ENCODE data around the gene SDR42E2. TPM values are rescaled to one million over a fixed set of nuclear protein-coding genes. Genes with fewer than 3 reads are reported as not detected.

The SDR42E2 gene
- under 1 TPM in 1 of 10 donors, not detected in 9; 0.09 TPM for total RNA-seq
- under 1 TPM in 1 of 2 donors, not detected in 1; 0.15 TPM for polyA plus RNA-seq
- long read RNA-seq, donor 1: 0 reads
- long read RNA-seq, donor 2: 0 reads
- long read RNA-seq, donor 3: 0 reads

DNA sequence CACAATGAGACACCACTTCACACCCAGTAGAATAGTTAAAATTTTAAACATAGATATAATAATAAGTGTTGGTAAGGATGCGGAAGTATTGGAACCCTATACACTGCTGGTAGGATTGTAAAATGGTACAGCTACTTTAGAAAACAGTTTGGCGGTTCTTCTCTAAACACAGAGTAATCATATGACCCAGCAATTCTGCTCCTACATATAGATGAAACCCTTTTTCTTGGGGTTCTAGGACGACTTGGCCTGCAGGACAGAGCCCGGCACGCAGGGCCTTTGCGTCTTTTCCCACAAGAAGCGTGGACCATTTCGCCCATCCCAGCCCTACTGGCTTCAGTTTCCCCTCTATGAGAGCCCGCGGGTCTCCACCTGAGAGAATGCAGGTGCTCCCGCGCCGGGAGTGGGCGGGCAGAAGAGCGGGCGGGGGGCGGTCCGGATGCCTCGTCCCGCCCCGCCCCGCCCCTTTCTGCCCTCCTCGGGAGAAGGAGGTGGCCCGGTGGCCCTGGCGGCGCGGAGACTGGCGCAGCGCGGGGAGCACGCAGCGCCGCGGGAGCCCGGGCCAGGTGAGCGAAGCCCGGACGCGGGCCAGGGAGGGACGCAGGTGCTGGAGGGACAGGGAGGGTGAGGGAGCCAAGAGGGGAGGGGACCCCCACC is at the start of gene SDR42E2:
TSS of gene SDR42E2 (plus strand) at position 508 of the 657 bp plus-strand sequence. CDS start 3,077 bp downstream, outside the sequence.
- peak in 1 of 8 donors; percentile 27 for ATAC-seq
- intact Hi-C loops (cut with DNase I): loop anchor here in 1 of 10 donors (10.0 kb wide), 1 partner anchor 57 kb away; no protein-coding TSS in a partner anchor
- H3K9me3 ChIP-seq: peaks cover 0 to 7% (median 0%) of the 10 kb centered on the region in 11 donors
- H3K36me3 ChIP-seq: no peaks in the 10 kb centered on the region
- WGBS, 2 donors: 6 to 7% methylated on average over 35 to 40 of the region's 40 CpGs
- no peak for DNase-seq
- peaks cover 0 to 33% (median 31%) of the 10 kb centered on the region in 7 donors for H3K27me3 ChIP-seq
- peaks cover 0 to 7% (median 0%) of the 10 kb centered on the region in 9 donors for H3K4me1 ChIP-seq
- H3K4me3 ChIP-seq: peak within 1 kb of the TSS in 4 of 10 donors; percentile 13 to 26 (median 21)
- H3K27ac ChIP-seq: no peak within 1 kb of the TSS
- TF ChIP-seq, protein P1, sequence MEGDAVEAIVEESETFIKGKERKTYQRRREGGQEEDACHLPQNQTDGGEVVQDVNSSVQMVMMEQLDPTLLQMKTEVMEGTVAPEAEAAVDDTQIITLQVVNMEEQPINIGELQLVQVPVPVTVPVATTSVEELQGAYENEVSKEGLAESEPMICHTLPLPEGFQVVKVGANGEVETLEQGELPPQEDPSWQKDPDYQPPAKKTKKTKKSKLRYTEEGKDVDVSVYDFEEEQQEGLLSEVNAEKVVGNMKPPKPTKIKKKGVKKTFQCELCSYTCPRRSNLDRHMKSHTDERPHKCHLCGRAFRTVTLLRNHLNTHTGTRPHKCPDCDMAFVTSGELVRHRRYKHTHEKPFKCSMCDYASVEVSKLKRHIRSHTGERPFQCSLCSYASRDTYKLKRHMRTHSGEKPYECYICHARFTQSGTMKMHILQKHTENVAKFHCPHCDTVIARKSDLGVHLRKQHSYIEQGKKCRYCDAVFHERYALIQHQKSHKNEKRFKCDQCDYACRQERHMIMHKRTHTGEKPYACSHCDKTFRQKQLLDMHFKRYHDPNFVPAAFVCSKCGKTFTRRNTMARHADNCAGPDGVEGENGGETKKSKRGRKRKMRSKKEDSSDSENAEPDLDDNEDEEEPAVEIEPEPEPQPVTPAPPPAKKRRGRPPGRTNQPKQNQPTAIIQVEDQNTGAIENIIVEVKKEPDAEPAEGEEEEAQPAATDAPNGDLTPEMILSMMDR (IDR thresholded peaks at IDR 0.05): no peak

DNA sequence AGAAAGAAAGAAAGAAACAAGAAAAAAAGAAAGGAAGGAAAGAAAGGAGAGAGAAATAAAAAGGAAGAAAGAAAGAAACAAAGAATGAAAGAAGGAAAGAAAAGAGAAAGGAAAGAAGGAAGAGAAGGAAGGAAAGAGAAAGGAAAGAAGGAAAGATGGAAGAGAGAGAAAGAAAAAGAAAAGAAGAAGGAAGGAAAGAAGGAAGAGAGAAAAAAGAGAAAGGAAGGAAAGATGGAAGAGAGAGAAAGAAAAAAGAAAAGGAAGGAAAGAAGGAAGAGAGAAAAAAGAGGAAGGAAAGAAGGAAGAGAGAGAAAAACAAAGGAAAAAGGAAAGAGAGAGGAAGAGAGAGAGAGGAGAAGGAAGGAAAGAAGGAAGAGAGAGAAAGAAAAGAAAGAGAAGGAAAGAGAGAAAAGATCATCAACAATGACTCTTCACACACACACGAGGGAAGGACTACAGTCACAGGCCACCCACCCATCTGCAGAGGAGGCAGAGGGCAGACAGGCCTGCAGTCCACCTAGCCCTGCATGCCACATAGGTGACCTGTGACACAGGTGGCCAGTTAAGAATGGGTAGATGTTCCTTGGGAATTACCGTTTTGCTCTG is 46.1 kb upstream of the SDR42E2 start:
- Histone ChIP-seq H3K27ac (no peak overlapping the region), H3K4me1 (no peaks in the 10 kb centered on the region), H3K36me3 (no peaks in the 10 kb centered on the region), H3K27me3 (no peaks in the 10 kb centered on the region), H3K9me3 (no peaks in the 10 kb centered on the region), H3K4me3 (no peak overlapping the region)
- TF ChIP-seq, protein P1 (IDR thresholded peaks at IDR 0.05): no peak
- ATAC-seq (no peak), DNase-seq (no peak)
- WGBS, 2 donors: 86 to 88% methylated on average over 2 of the region's 2 CpGs
- intact Hi-C loops (cut with DNase I): no loop called here

DNA sequence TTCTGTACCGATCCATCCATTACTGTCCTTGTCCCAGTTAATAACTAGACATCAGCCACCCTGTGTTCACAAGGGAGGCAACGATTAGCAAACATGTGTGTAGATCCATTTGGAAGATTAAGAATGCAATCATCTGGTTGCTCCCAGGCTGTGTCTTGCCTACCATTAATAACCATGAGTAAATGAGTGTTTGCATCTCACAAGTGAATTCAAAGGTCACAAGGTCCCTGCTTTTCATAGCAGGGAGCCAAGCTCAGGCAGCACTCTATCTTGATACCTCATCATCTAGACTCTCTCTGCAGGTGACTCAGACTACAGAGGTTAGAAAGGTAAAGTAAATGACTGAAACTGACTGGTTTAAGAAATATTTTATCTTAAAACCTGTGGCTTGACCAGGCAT is 44.7 kb upstream of the SDR42E2 start:
- Histone ChIP-seq H3K4me1 (no peaks in the 10 kb centered on the region), H3K36me3 (no peaks in the 10 kb centered on the region), H3K4me3 (no peak overlapping the region), H3K9me3 (no peaks in the 10 kb centered on the region), H3K27me3 (no peaks in the 10 kb centered on the region), H3K27ac (no peak overlapping the region)
- 79 to 93% methylated on average over 2 of the region's 2 CpGs for WGBS, 2 donors
- ATAC-seq (no peak), DNase-seq (no peak)
- TF ChIP-seq, protein P1 (IDR thresholded peaks at IDR 0.05): no peak
- intact Hi-C loops (cut with DNase I): no loop called here

DNA sequence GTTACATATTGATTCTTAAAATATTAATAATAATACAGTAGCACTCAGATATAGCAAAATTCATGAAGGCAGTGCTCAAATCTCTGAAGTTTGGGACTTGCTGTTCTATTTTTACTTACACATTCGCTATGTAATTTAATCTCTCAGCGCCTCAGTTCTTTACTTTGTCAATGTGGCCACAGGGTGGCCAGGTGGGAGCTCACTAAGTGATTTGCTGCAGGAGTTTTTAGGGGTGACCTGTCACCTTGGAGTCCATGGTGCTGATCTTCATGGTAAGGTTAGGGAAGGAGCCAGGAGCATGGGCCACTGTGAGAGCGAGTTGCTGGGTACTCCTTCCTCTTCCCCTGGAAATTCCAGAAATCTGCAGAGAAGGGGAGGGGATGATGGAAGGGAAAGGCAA is 41.9 kb upstream of the SDR42E2 start:
- no peaks in the 10 kb centered on the region for H3K27me3 ChIP-seq
- no peaks in the 10 kb centered on the region for H3K4me1 ChIP-seq
- H3K4me3 ChIP-seq: no peak overlapping the region
- no peaks in the 10 kb centered on the region for H3K9me3 ChIP-seq
- intact Hi-C loops (cut with DNase I): no loop called here
- DNase-seq: no peak
- 63 to 74% methylated on average over 3 of the region's 3 CpGs for WGBS, 2 donors
- H3K27ac ChIP-seq: no peak overlapping the region
- TF ChIP-seq, protein P1 (IDR thresholded peaks at IDR 0.05): no peak
- ATAC-seq: no peak
- no peaks in the 10 kb centered on the region for H3K36me3 ChIP-seq
